ENCODE measurements around the gene MYLK. TPM values are rescaled to one million over a fixed set of nuclear protein-coding genes. Genes with fewer than 3 reads are reported as not detected.

The MYLK gene
- total RNA-seq, 1 donor from 2014 or later, result 0.26 TPM

DNA sequence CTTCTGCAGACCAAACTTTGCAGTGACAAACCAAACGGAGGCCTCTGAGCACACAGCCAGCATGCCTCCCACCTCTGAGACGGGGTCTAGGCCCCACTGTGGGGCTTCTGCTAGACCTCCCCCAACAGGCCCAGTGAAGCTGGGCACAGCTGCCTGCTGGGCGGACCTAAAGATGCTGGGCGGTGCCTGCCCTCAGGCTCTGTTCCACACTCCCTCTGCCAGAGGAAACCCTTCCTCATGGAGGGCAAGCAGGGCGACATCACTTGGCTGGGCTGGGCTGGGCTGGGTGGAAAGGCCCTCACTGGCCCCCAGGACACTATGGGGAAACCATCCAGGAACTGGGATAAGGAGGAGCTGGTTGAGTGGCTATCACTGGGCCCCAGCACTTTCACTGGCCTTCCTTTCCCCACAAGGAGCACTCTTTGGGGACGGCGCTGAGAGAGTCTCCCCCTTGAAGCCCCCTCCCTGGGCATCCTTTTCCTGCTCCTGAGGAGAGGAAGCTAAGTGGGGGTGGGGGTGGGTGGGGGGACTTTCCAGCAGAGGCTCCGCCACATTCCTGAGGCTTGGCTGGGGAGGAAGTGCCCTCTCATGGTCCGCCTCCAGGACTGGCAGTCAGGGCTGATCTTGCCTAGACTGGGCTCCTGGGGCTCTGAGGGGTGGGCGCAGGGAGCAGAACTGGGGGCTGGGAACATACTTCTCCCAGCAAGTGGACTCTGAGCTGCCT lies 201.2 kb downstream of the MYLK start:
- H3K27ac Mint-ChIP-seq, result no peak overlapping the region

GRCh38 chr3:123682302-123682701 lies 201.8 kb downstream of the MYLK start:
- H3K27me3 Mint-ChIP-seq, result peaks cover 5% of the 10 kb centered on the region
- no peak overlapping the region for H3K4me3 Mint-ChIP-seq
- DNase-seq, result no peak
- no peak overlapping the region for H3K27ac Mint-ChIP-seq
- no peaks in the 10 kb centered on the region for H3K36me3 Mint-ChIP-seq (ENCODE audit: low read depth)
- no peaks in the 10 kb centered on the region for H3K9me3 Mint-ChIP-seq
- intact Hi-C loops (cut with micrococcal nuclease), result no loop called here
- no peaks in the 10 kb centered on the region for H3K4me1 Mint-ChIP-seq

More for the DNA sequence above, 201.2 kb downstream of the MYLK start:
- no peak for DNase-seq
- Mint-ChIP-seq H3K9me3 (no peaks in the 10 kb centered on the region), H3K4me3 (no peak overlapping the region), H3K4me1 (no peaks in the 10 kb centered on the region), H3K27me3 (peaks cover 5% of the 10 kb centered on the region), H3K36me3 (ENCODE audit: low read depth) (no peaks in the 10 kb centered on the region)
- intact Hi-C loops (cut with micrococcal nuclease), result no loop called here

- H3K27ac Mint-ChIP-seq, result no peak overlapping the region
- no peak overlapping the region for H3K4me3 Mint-ChIP-seq
- DNase-seq, result no peak
- no peaks in the 10 kb centered on the region for H3K9me3 Mint-ChIP-seq
- no peaks in the 10 kb centered on the region for H3K36me3 Mint-ChIP-seq (ENCODE audit: low read depth)
- H3K27me3 Mint-ChIP-seq, result peaks cover 5% of the 10 kb centered on the region
- H3K4me1 Mint-ChIP-seq, result no peaks in the 10 kb centered on the region
- intact Hi-C loops (cut with micrococcal nuclease), result no loop called here
These were observed 204.3 kb downstream of the MYLK start for GRCh38 chr3:123679712-123680386.

DNA sequence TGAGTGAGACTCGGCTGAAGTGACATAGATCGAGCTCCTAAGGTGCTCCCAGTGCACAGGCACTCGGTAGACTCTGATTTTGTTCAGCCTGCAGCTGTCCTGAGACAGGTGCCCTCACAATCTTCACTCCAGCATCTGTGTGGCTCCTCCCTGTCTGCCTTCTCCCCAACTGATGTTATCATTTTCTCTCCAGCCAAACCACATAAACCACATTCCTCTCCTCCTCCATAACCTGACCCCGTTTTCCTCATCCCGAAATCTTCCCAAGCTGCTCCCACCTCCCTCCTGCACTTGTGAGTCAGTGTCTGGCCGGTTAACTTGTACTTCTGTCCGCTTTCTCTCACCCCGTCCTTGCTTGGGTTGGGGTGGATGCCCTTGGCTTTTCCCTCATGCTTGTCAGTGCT lies 206.0 kb downstream of the MYLK start:
- H3K27ac Mint-ChIP-seq, result no peak overlapping the region
- peaks cover 10% of the 10 kb centered on the region for H3K27me3 Mint-ChIP-seq
- H3K36me3 Mint-ChIP-seq (ENCODE audit: low read depth), result no peaks in the 10 kb centered on the region
- no peak overlapping the region for H3K4me3 Mint-ChIP-seq
- no peaks in the 10 kb centered on the region for H3K4me1 Mint-ChIP-seq
- intact Hi-C loops (cut with micrococcal nuclease), result no loop called here
- DNase-seq, result no peak
- H3K9me3 Mint-ChIP-seq, result no peaks in the 10 kb centered on the region

GRCh38 chr3:123672429-123673146 lies 211.5 kb downstream of the MYLK start:
- Mint-ChIP-seq H3K4me3 (no peak overlapping the region), H3K27me3 (peaks cover 5% of the 10 kb centered on the region), H3K9me3 (no peaks in the 10 kb centered on the region), H3K36me3 (ENCODE audit: low read depth) (no peaks in the 10 kb centered on the region), H3K4me1 (peaks cover 4% of the 10 kb centered on the region), H3K27ac (no peak overlapping the region)
- no peak for DNase-seq
- intact Hi-C loops (cut with micrococcal nuclease), result no loop called here

GRCh38 chr3:123670743-123671142 lies 213.4 kb downstream of the MYLK start:
- H3K4me1 Mint-ChIP-seq, result peaks cover 4% of the 10 kb centered on the region
- H3K9me3 Mint-ChIP-seq, result no peaks in the 10 kb centered on the region
- DNase-seq, result no peak
- intact Hi-C loops (cut with micrococcal nuclease), result no loop called here
- no peaks in the 10 kb centered on the region for H3K36me3 Mint-ChIP-seq (ENCODE audit: low read depth)
- H3K27ac Mint-ChIP-seq, result no peak overlapping the region
- H3K4me3 Mint-ChIP-seq, result no peak overlapping the region
- H3K27me3 Mint-ChIP-seq, result peaks cover 10% of the 10 kb centered on the region

GRCh38 chr3:123668906-123669305 lies 215.2 kb downstream of the MYLK start:
- Mint-ChIP-seq H3K4me3 (no peak overlapping the region), H3K36me3 (ENCODE audit: low read depth) (no peaks in the 10 kb centered on the region), H3K27me3 (peaks cover 7% of the 10 kb centered on the region), H3K4me1 (peaks cover 4% of the 10 kb centered on the region), H3K27ac (no peak overlapping the region), H3K9me3 (no peaks in the 10 kb centered on the region)
- no peak for DNase-seq
- intact Hi-C loops (cut with micrococcal nuclease), result no loop called here

GRCh38 chr3:123667784-123668183 lies 216.3 kb downstream of the MYLK start:
- Mint-ChIP-seq H3K9me3 (no peaks in the 10 kb centered on the region), H3K4me3 (no peak overlapping the region), H3K36me3 (ENCODE audit: low read depth) (no peaks in the 10 kb centered on the region), H3K27ac (no peak overlapping the region), H3K4me1 (peaks cover 4% of the 10 kb centered on the region), H3K27me3 (peaks cover 9% of the 10 kb centered on the region)
- intact Hi-C loops (cut with micrococcal nuclease), result no loop called here
- no peak for DNase-seq

DNA sequence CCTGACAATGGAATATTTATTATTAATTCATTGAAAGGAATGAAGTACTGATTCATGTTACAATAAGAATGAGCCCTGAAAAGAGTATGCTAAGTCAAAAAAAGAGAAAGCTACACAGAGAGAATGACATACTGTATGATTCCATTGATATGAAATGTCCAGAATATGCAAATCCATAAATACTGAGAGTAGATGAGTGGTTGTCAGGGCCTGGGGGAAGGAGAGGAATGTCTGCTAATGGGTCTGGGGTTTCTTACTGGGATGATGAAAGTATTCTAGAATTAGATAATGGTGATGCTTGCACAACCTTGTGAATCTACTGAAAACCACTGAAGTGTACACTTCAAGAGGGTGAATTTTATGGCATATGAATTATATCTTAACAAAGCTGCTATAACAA lies 219.4 kb downstream of the MYLK start:
- no peaks in the 10 kb centered on the region for H3K36me3 Mint-ChIP-seq (ENCODE audit: low read depth)
- H3K4me1 Mint-ChIP-seq, result peaks cover 4% of the 10 kb centered on the region
- no peak overlapping the region for H3K27ac Mint-ChIP-seq
- H3K4me3 Mint-ChIP-seq, result no peak overlapping the region
- H3K9me3 Mint-ChIP-seq, result no peaks in the 10 kb centered on the region
- intact Hi-C loops (cut with micrococcal nuclease), result no loop called here
- no peak for DNase-seq
- peaks cover 9% of the 10 kb centered on the region for H3K27me3 Mint-ChIP-seq

GRCh38 chr3:123663977-123664376 lies 220.2 kb downstream of the MYLK start:
- DNase-seq, result no peak
- H3K36me3 Mint-ChIP-seq (ENCODE audit: low read depth), result no peaks in the 10 kb centered on the region
- H3K9me3 Mint-ChIP-seq, result no peaks in the 10 kb centered on the region

GRCh38 chr3:123661973-123662372 lies 222.2 kb downstream of the MYLK start:
- H3K9me3 Mint-ChIP-seq, result peaks cover 2% of the 10 kb centered on the region
- no peak overlapping the region for H3K27ac Mint-ChIP-seq
- intact Hi-C loops (cut with micrococcal nuclease), result no loop called here
- no peak for DNase-seq
- H3K4me1 Mint-ChIP-seq, result no peaks in the 10 kb centered on the region
- H3K4me3 Mint-ChIP-seq, result no peak overlapping the region
- no peaks in the 10 kb centered on the region for H3K36me3 Mint-ChIP-seq (ENCODE audit: low read depth)
- H3K27me3 Mint-ChIP-seq, result peaks cover 16% of the 10 kb centered on the region

More at GRCh38 chr3:123663977-123664376, 220.2 kb downstream of the MYLK start:
- Mint-ChIP-seq H3K27me3 (peaks cover 11% of the 10 kb centered on the region), H3K4me1 (peaks cover 4% of the 10 kb centered on the region), H3K27ac (no peak overlapping the region), H3K4me3 (no peak overlapping the region)
- intact Hi-C loops (cut with micrococcal nuclease), result no loop called here

DNA sequence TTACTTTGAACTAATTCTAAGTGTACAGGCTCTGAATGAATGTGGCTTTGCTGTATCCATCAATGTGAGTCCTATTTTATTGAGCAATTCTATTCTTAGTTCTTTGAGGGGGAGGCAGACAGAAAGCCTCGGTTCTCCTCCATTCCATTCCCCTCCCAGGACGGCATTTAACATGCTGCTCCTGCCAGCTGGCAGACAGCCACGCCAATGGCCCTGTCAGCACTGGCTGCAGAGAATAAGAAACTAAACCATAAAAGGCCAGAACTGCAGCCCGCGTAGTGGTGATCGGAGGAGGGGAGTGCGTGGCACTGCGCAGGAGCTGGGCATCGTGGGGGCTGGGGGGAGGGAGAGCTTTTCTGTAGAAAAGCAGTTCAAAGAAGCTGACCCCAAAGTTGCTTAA lies 223.2 kb downstream of the MYLK start:
- Mint-ChIP-seq H3K9me3 (peaks cover 9% of the 10 kb centered on the region), H3K4me1 (no peaks in the 10 kb centered on the region), H3K27me3 (peaks cover 10% of the 10 kb centered on the region), H3K36me3 (ENCODE audit: low read depth) (no peaks in the 10 kb centered on the region), H3K4me3 (no peak overlapping the region), H3K27ac (no peak overlapping the region)
- intact Hi-C loops (cut with micrococcal nuclease), result no loop called here
- no peak for DNase-seq

GRCh38 chr3:123660141-123660675 lies 223.9 kb downstream of the MYLK start:
- Mint-ChIP-seq H3K4me1 (no peaks in the 10 kb centered on the region), H3K27ac (no peak overlapping the region), H3K36me3 (ENCODE audit: low read depth) (no peaks in the 10 kb centered on the region), H3K9me3 (peaks cover 9% of the 10 kb centered on the region), H3K27me3 (peaks cover 10% of the 10 kb centered on the region), H3K4me3 (no peak overlapping the region)
- intact Hi-C loops (cut with micrococcal nuclease), result no loop called here
- DNase-seq, result no peak

GRCh38 chr3:123658852-123659206 lies 225.3 kb downstream of the MYLK start:
- intact Hi-C loops (cut with micrococcal nuclease), result no loop called here
- Mint-ChIP-seq H3K4me3 (no peak overlapping the region), H3K36me3 (ENCODE audit: low read depth) (no peaks in the 10 kb centered on the region), H3K27ac (no peak overlapping the region), H3K9me3 (peaks cover 9% of the 10 kb centered on the region), H3K27me3 (peaks cover 9% of the 10 kb centered on the region), H3K4me1 (no peaks in the 10 kb centered on the region)
- DNase-seq, result no peak

All from activated CD4-positive, alpha-beta T cell treated with anti-CD3 and anti-CD28 coated beads, Interleukin-2, amount 10 ng/mL, durations not matched to agents 24 days and 14 days (primary cell).